Esophagus mucosa (tissue), 1 donor: ENCODE results near the gene PTGS1. TPM values are rescaled to one million over a fixed set of nuclear protein-coding genes. Genes with fewer than 3 reads are reported as not detected.
A peak's percentile ranks its signal among the peaks of the same experiment; 100 is the strongest.
"Not testable (repeated sequence)": the region's sequence is repeated elsewhere in the genome, so short reads cannot be mapped to it uniquely, and the experiment has no call there.

Experiments used
- ATAC-seq: fragments of 200-7000 bp; cut with Tn5 transposase; one replicate; pipeline ENCODE4 v1.9.1; 2020
- total RNA-seq: library from RNA; stranded (reverse); gene quantifications from one replicate; pipeline ENCODE4 v1.2.4, GENCODE V29; 2023
- donor health status: DM: yes; HTN: yes; CAD: no.

Gene PTGS1
- total RNA-seq, 1 donor from 2014 or later, result 29.9 TPM

- ATAC-seq, result peak; percentile 41
Measured at GRCh38 chr9:122347348-122348287, 23.2 kb upstream of the PTGS1 start.

GRCh38 chr9:122348288-122348777 is 22.5 kb upstream of the PTGS1 start:
- ATAC-seq, result no peak

DNA sequence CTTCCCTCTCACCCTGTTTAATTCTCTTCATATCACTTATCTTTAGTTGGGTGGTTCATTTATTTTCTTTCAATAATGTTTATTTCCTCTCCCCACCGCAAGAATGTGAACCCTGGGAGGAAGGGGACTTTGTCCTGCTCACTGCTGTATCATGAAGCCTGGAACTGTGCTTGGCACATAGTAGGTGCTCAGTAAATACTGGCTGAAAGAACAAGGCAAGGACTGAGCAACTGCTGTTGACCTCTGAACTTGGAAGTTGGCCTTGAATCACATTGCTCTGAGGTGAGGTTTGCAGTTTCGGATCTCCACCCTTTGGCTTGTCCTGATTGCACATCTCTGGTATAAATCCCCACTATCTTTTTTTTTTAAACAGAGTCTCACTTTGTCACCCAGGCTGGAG is 22.0 kb upstream of the PTGS1 start:
- ATAC-seq, result no peak

- ATAC-seq, result no peak
Measured at GRCh38 chr9:122349201-122349600, 21.6 kb upstream of the PTGS1 start.

- ATAC-seq, result peak; percentile 88
Measured at GRCh38 chr9:122350577-122351355, 20.1 kb upstream of the PTGS1 start.

GRCh38 chr9:122354536-122355199 is 16.2 kb upstream of the PTGS1 start:
- no peak for ATAC-seq

- no peak for ATAC-seq
Measured at GRCh38 chr9:122355336-122355875, 15.4 kb upstream of the PTGS1 start.

DNA sequence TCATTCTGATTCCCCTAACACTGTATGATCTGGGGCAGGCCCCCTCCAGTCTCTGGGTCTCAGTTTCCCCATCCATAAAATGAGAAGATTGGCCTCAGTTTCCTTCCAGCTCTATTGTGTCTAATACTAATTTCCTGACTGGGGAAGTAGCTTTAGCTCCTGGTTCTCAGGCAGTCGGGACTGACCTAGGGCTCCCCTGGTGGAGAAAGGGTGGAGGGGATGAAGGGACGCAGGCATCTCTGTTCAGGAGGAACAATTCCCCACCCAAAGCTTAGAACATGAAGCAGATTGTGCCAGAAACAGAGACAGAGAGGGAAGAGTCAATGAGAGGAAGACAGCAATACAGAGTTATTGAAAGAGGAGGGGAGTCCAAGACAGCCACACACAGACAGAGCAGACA is 14.2 kb upstream of the PTGS1 start:
- ATAC-seq, result no peak

- no peak for ATAC-seq
Measured at GRCh38 chr9:122360891-122361290, 9.9 kb upstream of the PTGS1 start.

- ATAC-seq, result not testable (repeated sequence)
Measured at GRCh38 chr9:122363131-122363530, 7.7 kb upstream of the PTGS1 start.

- ATAC-seq, result peak; percentile 24
Measured at GRCh38 chr9:122364117-122364782, 6.6 kb upstream of the PTGS1 start.

GRCh38 chr9:122364783-122365150 is 6.1 kb upstream of the PTGS1 start:
- ATAC-seq, result no peak

- ATAC-seq, result no peak
Measured at GRCh38 chr9:122366074-122366660, 4.7 kb upstream of the PTGS1 start.

DNA sequence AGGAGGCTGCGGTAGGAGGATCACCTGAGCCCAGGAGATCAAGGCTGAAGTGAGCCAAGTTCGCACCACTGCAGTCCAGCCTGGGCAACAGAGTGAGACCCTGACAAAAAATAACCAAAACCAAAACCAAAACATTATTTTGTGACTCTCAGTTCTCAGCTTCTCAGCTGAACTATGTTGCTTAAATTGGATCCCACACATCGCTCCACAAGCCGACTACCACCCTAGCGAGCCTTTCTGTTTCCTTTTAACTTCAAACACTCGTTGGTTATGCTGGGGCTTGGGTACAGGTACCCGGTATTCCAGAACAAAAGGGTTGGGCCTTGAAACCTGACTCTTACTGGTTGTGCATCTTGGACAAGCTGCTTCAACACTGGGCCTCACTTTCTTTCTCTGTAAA is 3.8 kb upstream of the PTGS1 start:
- no peak for ATAC-seq

- ATAC-seq, result peak; percentile 82
Measured at GRCh38 chr9:122367774-122368460, 2.9 kb upstream of the PTGS1 start.

- ATAC-seq, result no peak
Measured at GRCh38 chr9:122368642-122369041, 2.2 kb upstream of the PTGS1 start.

DNA sequence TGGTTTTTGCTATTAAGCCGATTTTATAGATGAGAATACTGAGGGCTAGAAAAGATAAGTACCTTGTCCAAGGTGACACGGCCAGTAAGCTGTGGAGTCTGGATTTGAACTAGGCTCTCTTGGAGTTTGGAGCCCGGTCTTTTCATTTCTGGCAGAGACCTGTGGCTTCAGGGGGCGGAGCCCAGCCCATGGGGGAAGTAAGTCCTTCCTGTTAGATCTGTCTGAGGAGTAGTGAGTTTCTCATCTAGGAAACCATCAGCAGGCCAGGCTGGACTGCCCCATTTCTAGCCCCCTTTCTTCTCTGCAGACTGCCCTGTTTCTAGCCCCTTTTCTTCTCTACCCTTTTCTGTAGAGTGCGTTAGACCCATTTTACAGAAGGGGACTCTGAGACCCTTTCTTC is 521 bp upstream of the PTGS1 start:
- ATAC-seq, result peak; percentile 8

DNA sequence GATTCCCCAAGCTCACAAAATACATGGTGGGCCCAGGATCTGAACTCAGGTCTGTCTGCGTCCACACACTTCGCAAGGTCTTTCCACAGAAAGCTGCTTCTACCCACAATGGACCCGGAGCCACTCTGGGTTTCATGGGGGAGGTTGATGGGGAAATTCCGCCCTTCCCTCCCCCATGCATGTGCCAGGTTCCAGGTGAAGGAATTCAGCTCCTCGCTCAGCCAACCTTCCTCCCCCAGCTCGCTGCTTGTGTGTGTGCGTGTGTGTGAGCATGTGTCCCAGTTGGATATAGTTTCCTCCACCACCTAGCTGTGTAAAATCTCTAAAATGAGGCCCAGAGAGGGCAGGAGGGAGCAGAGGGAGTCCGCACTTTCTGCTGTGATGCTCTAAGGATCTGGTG is 1.0 kb downstream of the PTGS1 start:
- no peak for ATAC-seq

DNA sequence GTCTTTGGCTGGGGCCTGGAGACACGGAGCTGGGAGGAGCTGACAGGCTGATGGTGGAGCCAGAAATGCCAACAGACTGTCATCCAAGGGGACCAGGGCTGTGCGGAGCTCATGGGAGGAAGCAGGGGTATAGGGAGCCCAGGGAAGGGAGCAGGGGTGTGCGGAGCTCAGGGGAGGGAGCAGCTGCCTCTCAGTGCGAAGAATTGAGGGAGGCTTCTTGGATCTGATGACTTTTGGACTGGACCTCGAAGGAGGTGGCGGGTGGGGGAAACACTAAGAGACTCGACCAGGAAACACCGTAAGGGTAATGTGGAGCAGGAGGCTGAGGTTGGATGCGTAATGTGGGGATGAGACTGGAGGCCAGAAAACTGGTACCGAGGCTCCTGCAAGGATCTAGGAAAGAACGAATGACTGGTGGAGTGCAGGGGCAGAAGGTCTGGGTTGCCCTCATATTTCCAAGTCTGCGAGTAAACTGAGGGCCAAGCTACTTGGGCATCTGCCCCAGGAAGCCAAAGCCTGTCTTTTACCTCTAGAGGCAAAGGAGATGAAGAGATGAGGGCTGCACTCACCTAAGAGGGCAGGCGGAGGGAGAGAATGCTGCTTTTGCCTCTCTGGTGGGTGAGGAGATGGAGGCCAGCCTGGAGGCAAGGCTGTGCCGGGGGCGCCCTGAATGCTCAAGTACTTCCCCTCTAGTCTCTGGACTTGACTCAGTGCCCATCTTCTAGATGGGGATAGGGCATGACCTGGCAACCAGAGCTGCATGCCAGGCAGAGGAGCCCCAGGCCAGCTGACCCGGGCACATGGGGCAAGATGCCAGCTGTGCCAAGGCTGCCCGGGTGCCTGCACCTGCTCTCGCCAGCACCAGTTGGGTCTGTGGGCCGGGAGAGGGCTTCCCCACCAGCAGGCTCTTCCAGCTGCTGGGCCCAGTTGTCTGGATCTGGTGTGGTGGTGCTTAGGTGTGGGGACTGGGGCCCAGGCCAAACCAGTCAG is 2.3 kb downstream of the PTGS1 start:
- ATAC-seq, result no peak
